Transverse colon (tissue), 4 donors: ENCODE results near the gene FRRS1.

Experiments used
- CTCF ChIP-seq, 5 experiments: fragments of 200-600 bp in 3 of 5; fragments of 450-650 bp in 2 of 5; sonication (generic) in 3 of 5; IDR thresholded peaks; 1 replicate in 2 of 5; 2 replicates in 3 of 5; pipeline ENCODE4 v1.5.1; 2016 to 2017; ENCODE audit warnings: antibody characterized with exemption in 5 of 5, inconsistent platforms in 3 of 5, mild to moderate bottlenecking in 2 of 5, moderate library complexity in 1 of 5
- EP300 ChIP-seq: sonication (generic); formaldehyde crosslinking; IDR thresholded peaks from one replicate; pipeline ENCODE4 v1.6.1; 2017; ENCODE audit warnings: antibody characterized with exemption, low read depth
- POLR2AphosphoS5 ChIP-seq, 3 donors: sonication (generic); formaldehyde crosslinking; IDR thresholded peaks; one replicate each; pipeline ENCODE4 v1.6.1; 2016; ENCODE audit warnings: antibody characterized with exemption in 3 of 3

- TF ChIP-seq CTCF (IDR thresholded peaks at IDR 0.05) (no peak), EP300 (no peak), POLR2AphosphoS5 (IDR thresholded peaks at IDR 0.05) (no peak)
Observed at GRCh38 chr1:99772809-99773208, 6.4 kb upstream of the FRRS1 start.
